Hippocampal formation (tissue), 2 donors: Measurements from ENCODE around the gene PITPNM3.

Experiments
- DNase-seq, 2 donors: peaks; one replicate each; lab custom pipeline; 2025; lab: John Stamatoyannopoulos, UW

The PITPNM3 gene

GRCh38 chr17:6443692-6444570 lies 112.4 kb downstream of the PITPNM3 start, which contains the start of gene PIMREG:
TSS of gene PIMREG (plus strand) at chr17:6444455. CDS start at chr17:6445111, 656 bp downstream.
- peak; percentile 84 to 91 for DNase-seq

GRCh38 chr17:6442775-6443174 lies 113.6 kb downstream of the PITPNM3 start:
- no peak for DNase-seq

- DNase-seq, result no peak
Observed at GRCh38 chr17:6439951-6440350, 116.4 kb downstream of the PITPNM3 start.

GRCh38 chr17:6437956-6438355 lies 118.4 kb downstream of the PITPNM3 start:
- DNase-seq, result no peak

- DNase-seq, result no peak
Observed at GRCh38 chr17:6437466-6437865, 118.9 kb downstream of the PITPNM3 start.

GRCh38 chr17:6435968-6436367 lies 120.4 kb downstream of the PITPNM3 start:
- peak; percentile 19 to 41 for DNase-seq

GRCh38 chr17:6435051-6435450 lies 121.3 kb downstream of the PITPNM3 start, which contains the start of gene AIPL1:
TSS of gene AIPL1 (minus strand) at chr17:6435121. CDS start at chr17:6435104, 17 bp downstream.
- no peak for DNase-seq

GRCh38 chr17:6430769-6431168 lies 125.6 kb downstream of the PITPNM3 start:
- no peak for DNase-seq

- DNase-seq, result no peak
Observed at GRCh38 chr17:6429266-6429665, 127.1 kb downstream of the PITPNM3 start.

- no peak for DNase-seq
Observed at GRCh38 chr17:6428207-6428965, 128.0 kb downstream of the PITPNM3 start.

- no peak for DNase-seq
Observed at GRCh38 chr17:6427279-6427781, 129.0 kb downstream of the PITPNM3 start.

- no peak for DNase-seq
Observed at GRCh38 chr17:6426356-6427101, 129.8 kb downstream of the PITPNM3 start.

- DNase-seq, result no peak
Observed at GRCh38 chr17:6425407-6425806, 130.9 kb downstream of the PITPNM3 start.

- DNase-seq, result no peak
Observed at GRCh38 chr17:6423931-6424330, 132.4 kb downstream of the PITPNM3 start.

- DNase-seq, result no peak
Observed at GRCh38 chr17:6422654-6423241, 133.6 kb downstream of the PITPNM3 start.

GRCh38 chr17:6421700-6422604 lies 134.4 kb downstream of the PITPNM3 start:
- DNase-seq, result peak; percentile 58 to 80

GRCh38 chr17:6420173-6420641 lies 136.1 kb downstream of the PITPNM3 start:
- no peak for DNase-seq

- no peak for DNase-seq
Observed at GRCh38 chr17:6415616-6416015, 140.7 kb downstream of the PITPNM3 start.

- peak in 1 of 2 donors; percentile 48 for DNase-seq
Observed at GRCh38 chr17:6413065-6413464, 143.3 kb downstream of the PITPNM3 start.

- no peak for DNase-seq
Observed at GRCh38 chr17:6408735-6409134, 147.6 kb downstream of the PITPNM3 start.
